HG03460 (cell line): ENCODE measurements around the gene ISOC2.
A peak's percentile ranks its signal among the peaks of the same experiment; 100 is the strongest.

Source experiments
- ATAC-seq: cut with Tn5 transposase; IDR thresholded peaks from one replicate; pipeline ENCODE4 v1.9.1; 2021; ENCODE audit not compliant: unreplicated experiment

The ISOC2 gene

DNA sequence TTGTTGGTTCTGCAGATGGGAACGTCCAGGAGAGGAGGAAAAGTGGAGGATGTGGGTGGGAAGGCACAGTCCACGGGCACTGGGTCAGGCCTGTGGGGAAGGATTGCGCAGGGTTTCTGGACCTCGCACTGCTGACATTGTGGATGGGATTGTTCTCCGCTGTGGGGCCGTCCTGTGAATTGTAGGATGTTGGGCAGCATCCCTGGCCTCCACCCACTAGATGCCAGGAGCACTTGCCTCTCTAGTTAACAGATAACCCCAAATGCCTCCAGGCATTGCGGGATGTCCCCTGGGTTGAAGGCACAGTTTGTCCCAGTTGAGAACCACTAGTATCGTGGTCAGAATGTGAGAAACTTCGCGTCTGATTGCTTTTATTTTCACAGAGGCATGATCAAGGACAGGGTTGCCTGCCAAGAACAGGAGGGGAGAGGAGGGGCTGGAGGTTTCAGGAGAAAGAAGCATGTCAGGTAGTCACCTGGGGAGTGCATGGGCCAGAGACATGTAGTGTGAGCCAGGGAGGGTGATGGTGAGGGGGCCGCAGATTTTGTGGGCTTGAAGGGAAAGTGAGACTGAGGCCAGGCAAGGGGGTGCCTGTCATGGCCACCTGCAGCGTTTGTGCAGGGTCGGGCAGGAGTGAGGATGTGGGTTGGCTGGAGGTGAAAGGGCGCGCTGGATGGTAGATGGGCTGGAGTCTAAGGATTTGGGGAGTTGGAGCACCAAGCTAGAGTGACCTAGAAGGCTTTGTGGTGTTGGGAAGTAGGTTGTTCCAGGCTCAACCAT is 18.2 kb upstream of the ISOC2 start:
- ATAC-seq, result no peak

DNA sequence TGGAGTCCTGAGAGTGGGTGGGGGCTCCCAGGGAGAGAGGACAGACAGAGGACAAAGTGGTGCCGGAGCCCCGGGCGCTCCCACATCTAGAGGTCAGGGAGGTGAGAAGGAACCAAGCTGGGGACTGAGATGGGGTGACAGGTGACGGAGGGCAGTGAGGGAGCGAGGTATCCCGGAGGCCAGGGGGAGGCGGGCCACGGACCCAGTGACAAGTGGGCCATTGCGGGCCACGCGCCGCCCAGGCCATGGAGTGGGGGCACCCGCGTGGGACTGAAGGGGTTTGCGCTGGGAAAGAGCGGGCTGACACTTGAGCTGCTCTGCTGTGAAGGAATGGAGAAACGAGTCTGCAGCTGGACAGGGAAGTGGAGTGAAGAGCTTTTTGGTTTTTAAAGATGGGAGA is 17.6 kb upstream of the ISOC2 start:
- ATAC-seq, result no peak

GRCh38 chr19:55478364-55478763 is 16.9 kb upstream of the ISOC2 start:
- no peak for ATAC-seq

GRCh38 chr19:55477905-55478304 is 16.5 kb upstream of the ISOC2 start:
- ATAC-seq, result no peak

DNA sequence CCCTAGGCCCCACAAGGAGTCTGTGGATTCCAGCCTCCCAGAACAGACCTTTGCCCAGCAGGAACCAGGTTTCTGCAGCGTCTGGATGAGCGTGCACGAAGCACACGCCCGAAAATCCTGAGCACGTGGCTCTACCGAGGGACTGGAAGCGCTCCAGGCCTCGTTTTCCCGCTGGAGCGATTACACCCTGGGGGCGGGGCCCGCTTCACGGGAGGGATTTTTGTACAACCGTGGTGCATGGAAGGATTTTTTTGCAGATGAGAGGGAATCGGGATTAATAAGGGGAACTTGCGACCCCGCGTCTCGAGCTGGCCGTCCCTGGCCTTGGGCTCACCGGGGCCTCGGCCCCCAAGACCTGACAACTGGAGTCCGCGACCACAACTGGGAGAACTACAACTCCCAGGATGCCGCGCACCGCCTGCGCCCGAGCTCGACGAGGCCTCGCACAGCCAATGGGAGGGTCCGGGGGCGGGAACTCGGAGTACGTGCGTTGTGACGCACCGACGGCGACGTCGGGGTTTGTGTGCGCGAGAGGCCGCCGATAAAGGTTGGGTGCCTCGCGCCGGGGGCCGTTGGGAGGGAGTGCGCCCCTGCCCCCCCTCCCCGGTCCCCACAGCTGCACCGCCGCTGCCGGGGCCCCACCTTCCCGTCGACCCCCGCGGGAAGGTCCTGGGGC is 14.8 kb upstream of the ISOC2 start, which contains the start of gene ZNF628:
ZNF628 (plus strand) TSS at position 518 of the 676 bp plus-strand sequence. CDS start 3,294 bp downstream, outside the sequence.
- ATAC-seq, result peak; percentile 87

- no peak for ATAC-seq
Observed at GRCh38 chr19:55474269-55475265, 13.1 kb upstream of the ISOC2 start.

DNA sequence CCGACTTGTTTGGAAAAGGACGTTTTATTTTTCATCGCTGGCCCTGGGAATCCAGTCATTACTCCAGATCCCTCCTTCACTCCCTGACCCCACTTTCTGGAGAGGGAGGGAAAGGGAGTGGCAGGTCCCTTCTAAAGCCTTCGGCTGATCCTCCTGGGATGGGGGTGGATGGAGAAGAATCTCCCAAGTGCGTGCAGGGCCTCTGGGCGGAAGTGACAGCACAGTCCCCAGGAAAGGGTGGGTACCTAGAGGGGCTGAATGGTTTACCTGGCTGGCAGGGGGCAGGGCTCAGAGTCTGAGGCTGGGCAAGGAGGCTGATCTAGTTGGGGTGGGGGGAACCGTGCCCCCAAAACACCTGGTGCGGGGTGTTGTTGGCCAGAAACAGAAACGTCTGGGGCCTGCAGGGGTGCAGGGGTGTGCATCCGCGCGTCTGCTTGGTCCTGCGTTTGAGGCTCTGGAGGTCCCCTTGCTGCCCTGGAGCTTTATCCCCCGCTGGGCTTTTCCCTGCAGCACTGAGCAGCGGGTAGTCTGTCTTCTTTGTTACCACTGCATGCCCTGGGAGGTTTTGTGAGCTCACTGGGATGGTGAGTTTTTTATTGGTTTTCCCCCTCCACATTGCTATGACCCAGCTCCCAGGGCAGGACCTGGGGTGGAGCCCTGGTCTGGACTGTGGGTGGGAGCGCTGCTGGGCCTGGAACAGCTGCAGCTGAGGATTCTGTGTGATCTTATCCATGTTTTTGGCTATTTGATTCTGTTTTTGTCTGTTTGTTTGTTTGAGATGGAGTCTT is 12.0 kb upstream of the ISOC2 start:
- no peak for ATAC-seq

- ATAC-seq, result no peak
Observed at GRCh38 chr19:55472463-55472862, 11.0 kb upstream of the ISOC2 start.

- no peak for ATAC-seq
Observed at GRCh38 chr19:55471266-55471665, 9.8 kb upstream of the ISOC2 start.

DNA sequence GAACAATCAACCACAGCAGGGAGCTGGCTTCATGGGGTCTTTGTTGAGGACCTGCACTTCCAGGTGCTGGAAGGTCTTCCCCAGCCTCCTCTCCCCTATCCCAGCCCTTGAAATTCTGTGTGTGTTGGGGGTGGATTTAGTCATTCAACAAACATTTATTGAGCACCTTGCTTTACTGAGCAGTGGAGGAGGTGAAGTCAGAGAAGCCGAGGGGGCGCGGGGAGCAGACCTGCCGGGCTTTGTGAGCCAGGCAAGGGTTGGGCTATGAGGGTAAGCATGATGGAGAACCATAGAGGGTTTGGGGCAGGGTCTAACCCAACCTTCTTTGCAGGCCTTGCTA is 6.6 kb upstream of the ISOC2 start:
- no peak for ATAC-seq

DNA sequence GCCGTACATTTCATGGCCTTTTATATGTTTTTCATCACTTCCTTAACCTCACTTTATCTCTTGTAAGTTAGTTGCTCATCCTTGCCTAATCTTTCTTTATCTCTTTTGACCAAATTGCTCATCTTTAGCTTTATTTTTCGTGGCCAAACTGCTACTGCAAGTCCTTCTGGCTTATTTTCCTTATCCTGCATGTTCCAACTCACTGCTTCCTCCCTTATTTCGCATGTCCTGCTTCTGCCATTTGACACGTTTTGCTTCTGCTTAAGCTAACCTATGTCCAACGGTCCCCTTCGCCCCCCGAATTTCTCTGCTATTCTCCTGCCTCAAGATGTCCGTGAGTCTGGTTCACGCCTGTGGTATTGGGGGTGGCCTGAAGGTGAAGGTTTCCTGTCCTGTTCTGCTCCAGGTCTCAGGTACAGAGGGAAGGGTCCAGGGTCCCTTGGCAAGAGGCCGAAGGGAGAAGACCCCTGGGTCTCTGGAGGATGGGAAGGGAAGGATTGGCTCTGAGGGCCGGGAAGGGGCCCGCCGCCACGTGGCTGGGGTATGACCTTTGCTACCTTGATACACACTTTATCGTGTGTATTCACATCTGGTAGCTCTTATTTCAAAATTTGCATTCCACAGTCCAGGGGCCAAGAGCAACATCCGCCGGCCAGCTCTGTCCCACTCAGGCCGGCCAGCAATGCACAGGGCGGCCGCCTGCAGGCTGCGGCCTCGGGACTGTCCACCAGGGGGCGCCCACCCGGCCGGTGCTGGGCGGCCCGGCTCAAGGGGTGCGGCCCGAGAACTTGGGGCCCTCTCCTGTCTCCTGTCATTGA is 6.0 kb upstream of the ISOC2 start:
- ATAC-seq, result no peak

- no peak for ATAC-seq
Observed at GRCh38 chr19:55466241-55466614, 4.8 kb upstream of the ISOC2 start.

DNA sequence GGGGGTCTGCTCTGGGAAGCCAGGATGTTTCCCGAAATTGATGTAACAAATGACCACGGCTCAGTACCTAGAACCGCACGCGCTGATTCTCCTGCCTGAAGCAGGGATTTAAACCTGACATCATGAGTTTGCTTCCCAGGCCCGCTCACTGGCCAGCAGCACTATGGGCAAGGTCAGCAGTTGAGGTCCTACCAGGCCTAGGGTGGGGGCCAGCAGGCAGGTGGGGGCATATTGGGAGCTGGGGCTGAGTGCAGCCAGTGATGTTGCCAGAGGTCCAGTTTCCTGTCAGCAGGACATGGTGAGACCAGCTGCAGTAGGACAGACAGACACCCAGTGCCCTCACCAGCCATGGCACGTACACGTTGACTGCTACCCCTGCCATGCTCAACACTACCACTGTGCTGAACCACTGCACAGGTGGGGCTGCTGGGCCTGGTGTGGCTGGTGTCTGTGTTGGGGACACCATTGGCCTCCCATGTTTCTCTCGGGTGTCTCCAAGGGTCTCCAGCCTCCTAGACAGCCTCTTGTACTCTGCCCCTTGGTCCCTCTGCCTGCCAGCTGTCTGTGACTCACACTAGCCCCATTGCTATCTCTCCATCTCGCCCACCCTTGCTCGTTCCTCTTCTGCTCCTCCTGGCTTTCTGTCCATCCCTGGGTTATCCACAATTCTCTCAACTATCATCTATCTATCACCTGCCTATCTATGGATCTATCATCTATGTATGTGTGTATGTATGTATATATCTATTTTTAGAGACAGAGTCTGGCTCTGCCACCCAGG is 4.2 kb upstream of the ISOC2 start:
- ATAC-seq, result no peak

- ATAC-seq, result no peak
Observed at GRCh38 chr19:55464662-55465054, 3.2 kb upstream of the ISOC2 start, which contains the start of gene C19orf85. TSS of gene C19orf85 (minus strand) at chr19:55464751. CDS start at chr19:55464554, 197 bp downstream.

GRCh38 chr19:55464039-55464661 is 2.7 kb upstream of the ISOC2 start:
- ATAC-seq, result no peak

DNA sequence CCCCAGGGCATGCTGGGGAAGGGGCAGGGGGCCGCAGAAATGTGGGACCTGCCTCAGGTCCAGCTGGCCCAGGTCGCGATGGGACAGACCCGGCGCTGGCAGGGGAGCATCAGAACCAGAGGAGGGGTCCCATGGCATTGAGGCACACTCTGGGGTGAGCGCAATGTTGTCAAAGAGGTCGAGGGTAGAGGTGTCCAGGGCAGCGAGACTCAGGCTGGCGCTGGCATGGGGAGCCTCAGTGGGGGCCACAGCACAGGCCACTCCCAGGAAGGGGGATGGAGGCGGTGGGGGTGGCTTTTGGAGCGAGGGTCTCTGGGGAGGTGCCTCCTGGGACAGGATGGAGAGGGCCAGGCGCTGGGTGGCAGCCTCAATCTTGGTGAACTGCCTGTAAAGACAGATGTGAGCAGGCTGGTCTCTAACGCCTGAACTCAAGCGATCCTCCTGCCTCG is 2.2 kb upstream of the ISOC2 start:
- ATAC-seq, result no peak

DNA sequence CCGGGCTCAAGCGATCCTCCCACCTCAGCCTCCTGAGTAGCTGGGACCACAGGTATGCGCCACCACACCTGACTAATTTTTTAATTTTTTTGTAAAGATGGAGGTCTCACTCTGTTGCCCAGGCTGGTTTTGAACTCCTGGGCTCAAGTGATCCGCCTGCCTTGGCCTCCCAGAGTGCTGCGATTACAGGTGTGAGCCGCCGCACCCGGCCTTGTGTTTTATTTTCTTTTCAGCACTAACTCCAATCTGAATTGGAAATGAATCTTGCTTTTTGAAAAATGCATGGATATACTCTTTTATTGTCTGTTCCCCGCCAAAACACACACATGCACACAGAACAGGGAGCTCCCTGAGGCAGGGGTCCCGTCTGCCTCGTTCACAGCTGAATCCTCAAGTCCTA is 1.3 kb upstream of the ISOC2 start:
- ATAC-seq, result no peak

DNA sequence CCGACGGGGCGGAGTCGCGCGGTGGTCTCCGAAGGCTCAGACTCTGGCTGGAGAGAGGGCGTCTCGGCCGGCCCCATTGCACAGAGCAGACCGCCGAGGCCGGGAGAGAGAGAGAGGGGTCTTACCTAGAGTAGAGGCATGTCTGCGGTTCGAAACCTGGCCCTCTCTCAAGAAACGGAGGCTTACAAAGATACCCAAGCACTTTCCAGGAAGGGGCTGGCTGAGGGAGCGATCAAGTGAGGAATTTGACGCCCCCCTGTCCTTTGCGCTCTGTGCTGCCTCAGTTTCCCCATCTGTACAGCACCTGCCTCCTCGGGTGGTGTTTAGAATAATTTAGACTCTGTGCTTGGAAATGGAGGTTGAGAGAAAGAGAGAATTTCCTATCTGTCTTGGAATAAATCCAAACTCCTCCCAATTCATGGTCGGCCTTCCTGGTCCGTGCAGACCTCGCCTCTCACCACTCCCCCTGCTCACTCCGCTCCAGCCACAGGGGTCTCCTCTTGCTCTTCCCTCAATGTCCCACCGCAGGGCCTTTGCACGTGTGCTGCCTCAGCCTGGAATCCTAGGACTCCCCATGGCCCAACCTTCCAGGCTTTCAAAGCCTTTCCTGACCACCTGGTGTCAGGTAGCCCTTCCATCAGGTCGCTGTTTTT is 658 bp upstream of the ISOC2 start:
- no peak for ATAC-seq
